ENCODE measurements around the gene GRB14.
"Not testable (repeated sequence)": the region's sequence is repeated elsewhere in the genome, so short reads cannot be mapped to it uniquely, and the experiment has no call there.

The GRB14 gene

DNA sequence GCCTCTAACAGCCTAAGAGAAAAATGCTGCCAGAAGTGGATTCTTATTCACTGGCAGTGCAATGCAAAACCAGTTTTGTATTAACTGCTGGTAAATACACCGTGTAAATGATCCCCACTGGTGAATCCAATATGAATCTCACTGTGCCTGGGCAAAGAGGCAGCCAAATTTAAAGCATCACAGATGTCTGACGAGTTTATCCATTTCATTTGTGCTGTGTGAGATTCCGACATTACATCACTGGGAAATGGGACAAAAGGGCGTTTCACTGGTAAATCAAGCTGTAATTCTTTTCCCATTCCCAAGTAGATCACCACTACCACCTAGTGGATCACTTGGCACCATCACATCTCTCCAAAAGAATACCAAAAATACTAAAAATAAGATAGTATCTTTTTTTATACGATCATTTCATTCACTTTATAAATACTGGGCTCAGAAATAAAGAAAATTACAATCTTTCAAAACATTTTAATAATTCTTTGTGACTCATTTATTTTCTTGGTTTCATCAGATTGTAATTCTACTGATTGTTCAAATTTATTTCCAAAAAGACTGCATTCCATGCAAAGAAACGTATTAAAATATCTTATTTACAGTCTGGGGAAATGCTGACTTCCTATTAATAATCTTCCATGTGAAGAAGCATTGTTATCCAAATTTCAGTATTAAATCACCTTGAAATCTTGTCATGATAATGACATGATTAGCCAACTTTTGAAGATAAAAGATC lies 125.6 kb downstream of the GRB14 start:
- no peak for DNase-seq (ENCODE audit: low spot score)

GRCh38 chr2:164485541-164485940 lies 135.7 kb downstream of the GRB14 start:
- no peak for DNase-seq (ENCODE audit: low spot score)

- DNase-seq (ENCODE audit: low spot score), result no peak
These were observed 141.8 kb downstream of the GRB14 start for GRCh38 chr2:164479460-164479859.

- DNase-seq (ENCODE audit: low spot score), result no peak
These were observed 143.1 kb downstream of the GRB14 start for GRCh38 chr2:164478205-164478604.

DNA sequence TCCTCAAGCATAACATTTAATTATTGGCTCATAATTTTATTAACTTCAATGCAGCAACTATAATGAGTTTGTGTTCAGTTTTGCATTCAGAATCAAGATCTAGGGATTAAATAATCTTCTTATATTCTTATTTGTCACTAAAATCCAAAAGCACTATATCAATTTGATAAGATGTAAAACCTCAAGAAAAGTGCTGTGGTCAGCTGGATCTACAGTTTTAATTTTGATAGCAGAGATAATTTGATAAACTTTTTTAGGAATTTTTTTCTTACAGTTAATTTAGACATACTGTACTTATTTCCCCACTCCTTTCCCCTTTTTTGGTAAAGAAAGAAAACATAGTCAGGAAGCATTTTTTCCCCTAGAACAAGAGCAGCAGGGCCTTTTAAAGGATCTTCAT lies 146.4 kb downstream of the GRB14 start:
- no peak for DNase-seq (ENCODE audit: low spot score)

DNA sequence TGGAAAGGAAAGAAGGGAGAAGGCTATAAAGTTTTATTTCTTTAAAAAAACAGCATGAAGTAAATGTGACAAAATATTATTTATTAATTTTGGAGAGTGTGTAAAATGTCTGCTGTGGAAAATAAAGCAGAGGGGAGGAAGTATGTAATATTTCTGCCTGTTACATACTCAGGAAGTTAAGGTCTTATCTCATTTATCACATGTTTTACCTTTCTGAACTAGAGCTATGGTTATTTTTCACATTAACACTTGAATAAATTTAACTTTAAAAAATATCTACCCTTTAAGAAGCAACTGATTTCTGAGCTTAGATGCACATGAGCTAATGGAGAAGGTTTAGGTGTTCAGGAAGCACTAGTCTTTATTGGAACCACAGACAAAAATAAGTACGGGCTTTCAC lies 148.3 kb downstream of the GRB14 start:
- no peak for DNase-seq (ENCODE audit: low spot score)

DNA sequence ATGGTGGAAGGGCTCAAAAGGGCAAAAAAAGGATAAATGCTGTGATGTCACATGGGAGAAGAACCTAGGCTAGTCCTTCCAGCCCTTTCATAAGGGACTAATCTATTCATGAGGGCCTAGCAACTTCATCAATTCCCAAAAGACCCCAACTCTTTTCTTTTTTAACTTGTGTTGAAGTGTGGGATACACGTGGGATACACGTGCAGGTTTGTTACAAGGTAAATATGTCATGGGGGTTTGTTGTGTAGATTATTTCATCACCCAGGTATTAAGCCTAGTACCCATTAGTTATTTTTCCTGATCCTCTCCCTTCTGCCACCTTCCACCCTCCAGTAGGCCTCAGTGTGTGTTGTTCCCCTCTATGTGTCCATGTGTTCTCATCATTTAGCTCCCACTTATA lies 156.2 kb downstream of the GRB14 start:
- not testable (repeated sequence) for DNase-seq (ENCODE audit: low spot score)

- no peak for DNase-seq (ENCODE audit: low spot score)
These were observed 156.9 kb downstream of the GRB14 start for GRCh38 chr2:164464376-164464775.

GRCh38 chr2:164458792-164459191 lies 162.5 kb downstream of the GRB14 start:
- DNase-seq (ENCODE audit: low spot score), result no peak

DNA sequence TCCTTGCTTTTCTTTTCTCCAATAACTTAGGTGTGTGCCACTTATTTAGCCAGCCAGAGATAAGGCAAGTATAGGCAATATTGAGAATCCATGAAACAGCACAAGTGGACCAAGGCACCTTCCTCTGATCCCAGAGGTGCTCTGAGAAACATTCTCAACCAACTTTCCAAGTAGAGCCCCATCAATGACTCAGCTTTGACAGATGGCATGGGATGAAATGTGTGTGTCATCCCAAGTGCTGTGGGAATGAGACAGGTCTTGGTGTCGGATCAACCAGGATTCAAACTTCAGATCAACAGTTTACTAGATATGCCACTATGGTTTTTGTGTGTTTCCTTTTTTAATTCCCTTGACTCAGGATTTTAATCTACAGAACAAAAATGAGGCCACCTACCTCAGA lies 164.0 kb downstream of the GRB14 start:
- no peak for DNase-seq (ENCODE audit: low spot score)

DNA sequence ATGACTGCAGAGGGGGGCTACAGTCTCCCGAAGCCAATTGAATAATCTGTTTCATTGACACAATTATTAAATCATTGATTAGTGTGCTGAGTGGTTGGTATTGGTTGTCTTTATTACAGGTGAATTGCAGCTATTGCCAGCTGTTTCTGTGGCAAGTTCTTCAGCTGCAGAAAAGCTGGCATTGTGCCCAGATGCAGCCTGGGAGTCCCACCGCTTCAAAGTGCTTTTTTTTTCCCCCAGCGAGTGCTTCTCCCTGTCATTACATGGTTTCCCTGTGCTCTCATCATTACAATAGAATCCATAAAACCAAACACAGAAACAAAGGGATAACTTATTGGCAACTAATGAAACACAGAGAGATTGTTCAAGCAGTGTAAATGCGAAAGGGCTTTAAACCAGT lies 164.7 kb downstream of the GRB14 start:
- DNase-seq (ENCODE audit: low spot score), result no peak

DNA sequence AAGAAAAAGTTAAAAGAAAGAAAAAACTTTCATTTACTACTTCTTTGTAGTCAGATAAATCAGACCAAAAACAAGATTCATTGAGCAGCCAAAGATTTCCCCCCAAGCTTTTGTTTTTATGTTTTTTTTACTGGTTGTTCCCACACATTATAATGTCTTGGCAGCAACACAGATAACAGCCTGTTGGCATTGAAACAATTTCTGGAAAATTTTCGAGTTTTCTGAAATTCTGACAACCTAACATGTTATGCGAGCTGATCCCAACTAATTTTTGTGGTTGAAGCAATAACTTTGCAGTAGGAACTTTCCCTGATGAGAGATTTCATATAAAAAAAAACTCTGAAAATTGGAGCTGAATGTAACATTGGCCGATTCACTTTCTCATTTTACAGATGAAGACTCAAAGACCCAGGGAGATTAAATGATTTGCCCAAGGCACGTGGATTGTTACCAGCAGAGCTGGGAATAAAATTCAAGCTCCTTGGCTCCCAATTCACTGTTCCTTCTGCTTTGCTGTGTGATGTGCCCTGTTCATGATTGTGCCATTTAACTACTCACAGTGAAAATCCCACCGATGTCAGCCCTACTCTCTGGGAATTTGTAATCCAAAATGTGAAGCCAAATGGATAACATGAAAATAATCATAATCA lies 167.5 kb downstream of the GRB14 start:
- no peak for DNase-seq (ENCODE audit: low spot score)

DNA sequence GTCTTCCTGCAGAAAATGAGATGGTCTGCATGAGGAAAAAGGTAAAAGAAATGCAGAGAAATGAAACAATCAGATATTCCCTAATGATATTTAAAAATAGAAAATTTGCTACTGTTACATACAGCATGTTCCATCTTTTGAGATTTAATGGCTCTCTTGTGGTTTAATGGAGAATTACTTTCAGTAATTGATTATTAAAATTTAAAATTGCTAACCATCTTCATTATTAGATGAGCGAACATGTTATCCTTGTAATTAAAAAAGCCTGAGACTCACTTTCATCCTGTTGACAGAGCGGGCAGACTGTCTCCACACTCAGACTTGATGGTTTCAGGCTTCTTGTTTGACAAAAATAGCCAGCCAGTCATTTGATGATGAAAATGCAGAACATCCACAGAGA lies 171.0 kb downstream of the GRB14 start:
- no peak for DNase-seq (ENCODE audit: low spot score)

DNA sequence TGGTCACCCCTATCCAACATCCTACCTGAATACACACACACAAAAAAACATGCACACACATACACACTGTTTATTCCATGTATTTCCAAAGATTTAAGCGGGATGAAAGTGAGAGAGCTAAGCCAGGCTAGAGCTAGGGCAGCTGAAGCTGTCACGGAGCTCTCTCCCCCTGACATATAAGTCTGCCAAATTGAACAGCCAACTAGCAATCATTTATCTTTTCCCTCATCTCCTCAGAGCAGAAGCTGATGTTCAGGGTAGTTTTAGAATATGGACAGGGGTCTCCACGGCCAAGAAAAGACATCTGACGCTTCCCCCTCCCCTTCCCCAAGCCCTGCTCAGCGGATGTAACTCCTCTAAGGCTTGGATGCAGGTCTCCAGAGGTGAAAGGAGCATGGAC lies 171.6 kb downstream of the GRB14 start:
- no peak for DNase-seq (ENCODE audit: low spot score)

GRCh38 chr2:164447660-164448059 lies 173.6 kb downstream of the GRB14 start:
- no peak for DNase-seq (ENCODE audit: low spot score)
